GM20000 (cell line): Measurements from ENCODE around the gene ISM2.

Experiments
- DNase-seq: peaks from one replicate; pipeline ENCODE4 v3.0.0; 2012; ENCODE audit warnings: low spot score
- TF ChIP-seq, protein P1 (sequence below): IDR thresholded peaks from 2 replicates; pipeline ENCODE4 v1.5.1; 2012; ENCODE audit warnings: mild to moderate bottlenecking, control low read depth; ENCODE audit errors: extremely low read depth, missing control alignments

ISM2 gene

DNA sequence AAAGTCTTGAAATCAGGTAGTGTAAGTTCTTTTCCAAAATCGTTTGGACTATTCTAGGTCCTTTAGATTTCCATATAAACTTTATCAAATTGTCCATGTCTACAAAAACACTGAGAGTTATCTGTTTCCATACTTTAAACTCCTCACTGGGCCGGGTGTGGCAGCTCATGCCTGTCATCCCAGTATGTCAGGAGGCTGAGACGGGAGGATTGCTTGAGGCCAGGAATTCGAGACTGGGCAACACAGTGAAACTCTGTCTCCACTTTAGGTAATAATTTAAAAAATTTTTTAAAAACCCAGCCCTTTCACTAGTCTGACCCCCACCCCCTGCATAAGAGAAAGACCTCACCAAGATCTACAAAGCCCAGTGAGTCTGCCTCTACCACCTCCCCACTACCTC lies 6.4 kb upstream of the ISM2 start:
- DNase-seq: no peak
- TF ChIP-seq, protein P1, sequence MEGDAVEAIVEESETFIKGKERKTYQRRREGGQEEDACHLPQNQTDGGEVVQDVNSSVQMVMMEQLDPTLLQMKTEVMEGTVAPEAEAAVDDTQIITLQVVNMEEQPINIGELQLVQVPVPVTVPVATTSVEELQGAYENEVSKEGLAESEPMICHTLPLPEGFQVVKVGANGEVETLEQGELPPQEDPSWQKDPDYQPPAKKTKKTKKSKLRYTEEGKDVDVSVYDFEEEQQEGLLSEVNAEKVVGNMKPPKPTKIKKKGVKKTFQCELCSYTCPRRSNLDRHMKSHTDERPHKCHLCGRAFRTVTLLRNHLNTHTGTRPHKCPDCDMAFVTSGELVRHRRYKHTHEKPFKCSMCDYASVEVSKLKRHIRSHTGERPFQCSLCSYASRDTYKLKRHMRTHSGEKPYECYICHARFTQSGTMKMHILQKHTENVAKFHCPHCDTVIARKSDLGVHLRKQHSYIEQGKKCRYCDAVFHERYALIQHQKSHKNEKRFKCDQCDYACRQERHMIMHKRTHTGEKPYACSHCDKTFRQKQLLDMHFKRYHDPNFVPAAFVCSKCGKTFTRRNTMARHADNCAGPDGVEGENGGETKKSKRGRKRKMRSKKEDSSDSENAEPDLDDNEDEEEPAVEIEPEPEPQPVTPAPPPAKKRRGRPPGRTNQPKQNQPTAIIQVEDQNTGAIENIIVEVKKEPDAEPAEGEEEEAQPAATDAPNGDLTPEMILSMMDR: no peak

DNA sequence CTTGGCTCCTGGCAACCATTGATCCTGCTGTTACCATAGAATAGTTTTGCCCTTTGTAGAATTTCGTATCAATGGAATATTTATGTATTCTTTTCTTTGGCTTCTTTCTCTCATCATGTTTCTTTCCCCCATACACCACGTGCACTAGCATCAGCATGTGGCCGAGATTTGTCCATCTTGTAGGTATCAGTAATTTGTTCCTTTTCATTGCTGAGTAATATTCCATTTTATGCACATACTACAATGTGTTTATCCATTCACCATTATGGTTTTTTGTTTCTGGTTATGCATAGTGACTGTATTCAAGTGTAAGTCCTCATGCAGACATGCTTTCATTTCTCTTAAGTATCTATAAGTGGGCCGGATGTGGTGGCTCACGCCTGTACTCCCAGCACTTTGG lies 4.5 kb upstream of the ISM2 start:
- DNase-seq: no peak

DNA sequence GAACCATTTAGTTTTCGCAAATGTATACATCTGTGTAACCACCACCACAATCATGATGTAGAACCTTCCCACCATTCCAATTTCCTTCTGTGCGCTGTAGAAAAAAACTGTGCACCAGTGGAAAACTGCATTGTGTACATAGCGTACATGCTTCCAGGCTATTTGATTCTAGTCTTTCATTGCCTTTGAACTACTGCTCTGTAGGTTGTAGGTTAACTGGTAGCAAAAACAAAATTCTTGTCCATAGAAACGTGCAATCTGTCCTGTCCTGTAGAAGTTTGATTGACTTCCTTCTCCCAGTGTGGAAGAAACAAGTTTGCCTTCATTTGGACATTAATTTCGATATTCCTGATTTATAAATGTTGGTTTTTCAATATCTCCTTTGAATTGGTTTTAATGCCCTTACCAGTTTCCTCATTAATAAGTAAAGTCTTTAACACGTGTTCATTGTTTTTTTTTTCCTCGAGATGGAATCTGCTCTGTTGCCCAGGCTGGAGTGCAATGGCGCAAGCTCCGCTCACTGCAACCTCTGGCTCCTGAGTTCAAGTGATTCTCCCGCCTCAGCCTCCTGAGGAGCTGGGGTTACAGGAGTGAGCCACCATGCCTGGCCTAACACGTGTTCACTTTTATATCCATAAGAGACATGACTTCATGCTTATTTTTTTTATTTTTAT lies 3.6 kb upstream of the ISM2 start:
- TF ChIP-seq, protein P1: no peak
- no peak for DNase-seq

More for the DNA sequence above, 4.5 kb upstream of the ISM2 start:
- TF ChIP-seq, protein P1: no peak

DNA sequence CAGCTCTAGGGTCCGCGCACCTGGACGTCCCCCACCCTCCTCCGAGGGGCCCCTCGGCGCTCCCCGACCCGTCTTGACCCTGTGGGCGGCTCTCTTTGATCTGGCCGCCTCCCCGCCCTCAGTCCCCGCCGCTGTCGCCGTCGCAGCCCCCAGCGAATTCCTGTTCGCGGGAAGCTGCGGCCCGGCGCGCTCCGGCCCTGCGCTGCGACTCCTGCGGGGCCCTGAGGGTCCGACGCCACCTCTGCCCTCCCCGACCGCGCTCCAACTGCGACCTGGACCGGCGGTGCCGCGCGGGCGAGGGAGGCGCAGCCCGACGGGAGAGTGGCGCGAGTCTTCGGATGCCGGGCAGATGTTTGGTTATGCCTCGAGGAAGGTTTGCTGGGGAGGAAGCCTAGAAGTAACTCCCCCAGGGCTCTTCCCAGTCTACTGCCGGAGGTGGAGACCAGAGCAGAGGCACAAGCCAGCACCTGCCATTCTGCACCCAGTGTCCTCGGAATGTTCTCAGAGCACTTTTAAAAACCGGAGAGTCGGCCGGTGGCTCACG lies 440 bp upstream of the ISM2 start:
- DNase-seq: peak; percentile 64
- TF ChIP-seq, protein P1: no peak

- TF ChIP-seq, protein P1: no peak
- DNase-seq: no peak
Measured at GRCh38 chr14:77495334-77495733, 3.3 kb downstream of the ISM2 start.

- no peak for DNase-seq
- TF ChIP-seq, protein P1: no peak
Measured at GRCh38 chr14:77491056-77491455, 7.6 kb downstream of the ISM2 start.

DNA sequence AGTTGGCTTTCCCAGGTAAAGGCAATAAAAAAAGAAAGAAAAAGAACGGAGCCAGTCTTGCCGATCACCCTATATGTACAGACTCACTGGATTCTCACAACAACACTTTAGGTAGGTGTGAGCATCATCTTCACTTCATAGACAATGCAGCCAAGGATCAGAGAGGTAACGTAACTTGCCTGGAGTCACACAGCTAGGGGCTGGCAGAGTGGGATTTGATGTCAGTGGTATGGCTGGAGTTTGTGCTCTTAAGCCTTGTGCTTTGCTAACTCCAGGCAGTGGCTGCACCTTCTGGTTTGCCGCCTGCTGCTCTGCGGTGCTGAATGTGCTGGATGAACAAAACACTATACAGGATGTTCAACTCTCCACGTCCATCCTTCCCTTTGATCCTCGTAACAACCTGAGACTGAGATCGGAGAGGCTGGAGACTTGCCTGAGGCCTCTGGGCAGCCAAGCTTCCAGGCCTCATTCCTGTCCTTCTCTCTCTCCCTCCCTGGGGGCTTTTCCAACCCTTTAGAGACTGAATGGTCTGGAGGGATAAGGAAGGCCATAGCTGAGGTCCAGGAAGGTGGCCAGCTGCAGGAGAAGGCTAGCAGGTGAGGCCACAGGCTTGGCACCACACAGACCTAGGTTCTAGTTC lies 8.1 kb downstream of the ISM2 start:
- TF ChIP-seq, protein P1: no peak
- no peak for DNase-seq
